ENCODE data around the gene TMX3. TPM values are rescaled to one million over a fixed set of nuclear protein-coding genes. Genes with fewer than 3 reads are reported as not detected.

TMX3 gene
- total RNA-seq, 6 experiments from 2014 or later = 10.1 to 21.6 (median 19.6) TPM

- intact Hi-C loops (cut with DNase I) = no loop called here
- no peak for DNase-seq
- WGBS (ENCODE audit: insufficient coverage, low coverage, low lambda C conversion rate, missing lambda C conversion rate) = 67% methylated on average over 1 of the region's 6 CpGs
These were observed 76.3 kb downstream of the TMX3 start for GRCh38 chr18:68638613-68639012.

GRCh38 chr18:68627812-68628211 is 87.1 kb downstream of the TMX3 start:
- TF ChIP-seq, protein P1, sequence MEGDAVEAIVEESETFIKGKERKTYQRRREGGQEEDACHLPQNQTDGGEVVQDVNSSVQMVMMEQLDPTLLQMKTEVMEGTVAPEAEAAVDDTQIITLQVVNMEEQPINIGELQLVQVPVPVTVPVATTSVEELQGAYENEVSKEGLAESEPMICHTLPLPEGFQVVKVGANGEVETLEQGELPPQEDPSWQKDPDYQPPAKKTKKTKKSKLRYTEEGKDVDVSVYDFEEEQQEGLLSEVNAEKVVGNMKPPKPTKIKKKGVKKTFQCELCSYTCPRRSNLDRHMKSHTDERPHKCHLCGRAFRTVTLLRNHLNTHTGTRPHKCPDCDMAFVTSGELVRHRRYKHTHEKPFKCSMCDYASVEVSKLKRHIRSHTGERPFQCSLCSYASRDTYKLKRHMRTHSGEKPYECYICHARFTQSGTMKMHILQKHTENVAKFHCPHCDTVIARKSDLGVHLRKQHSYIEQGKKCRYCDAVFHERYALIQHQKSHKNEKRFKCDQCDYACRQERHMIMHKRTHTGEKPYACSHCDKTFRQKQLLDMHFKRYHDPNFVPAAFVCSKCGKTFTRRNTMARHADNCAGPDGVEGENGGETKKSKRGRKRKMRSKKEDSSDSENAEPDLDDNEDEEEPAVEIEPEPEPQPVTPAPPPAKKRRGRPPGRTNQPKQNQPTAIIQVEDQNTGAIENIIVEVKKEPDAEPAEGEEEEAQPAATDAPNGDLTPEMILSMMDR (IDR thresholded peaks at IDR 0.05) = no peak
- no peak for TF ChIP-seq POLR2A (IDR thresholded peaks at IDR 0.05)
- no peaks in the 10 kb centered on the region for H3K36me3 ChIP-seq
- DNase-seq = no peak
- H3K27me3 ChIP-seq = no peaks in the 10 kb centered on the region
- intact Hi-C loops (cut with DNase I) = no loop called here
- no peaks in the 10 kb centered on the region for H3K9me3 ChIP-seq
- ATAC-seq = no peak
- H3K27ac ChIP-seq = no peak overlapping the region
- H3K4me1 ChIP-seq = no peaks in the 10 kb centered on the region
- H3K4me3 ChIP-seq = no peak overlapping the region

More at GRCh38 chr18:68638613-68639012, 76.3 kb downstream of the TMX3 start:
- Histone ChIP-seq H3K27me3 (no peaks in the 10 kb centered on the region), H3K36me3 (no peaks in the 10 kb centered on the region), H3K27ac (no peak overlapping the region), H3K9me3 (no peaks in the 10 kb centered on the region), H3K4me3 (no peak overlapping the region), H3K4me1 (no peaks in the 10 kb centered on the region)
- TF ChIP-seq, protein P1 (IDR thresholded peaks at IDR 0.05) = no peak
- TF ChIP-seq POLR2A (IDR thresholded peaks at IDR 0.05) = no peak
- ATAC-seq = no peak

Other genes with a start within 250 kb of the TMX3 start
- gene CCDC102B, start 83.0 kb upstream of the TMX3 start, total RNA-seq = 1 to 10 TPM in 3 of 6 experiments, under 1 TPM in 3; 0.86 to 1.7 (median 1.2) TPM